ENCODE data around the gene DTWD2.

DNA sequence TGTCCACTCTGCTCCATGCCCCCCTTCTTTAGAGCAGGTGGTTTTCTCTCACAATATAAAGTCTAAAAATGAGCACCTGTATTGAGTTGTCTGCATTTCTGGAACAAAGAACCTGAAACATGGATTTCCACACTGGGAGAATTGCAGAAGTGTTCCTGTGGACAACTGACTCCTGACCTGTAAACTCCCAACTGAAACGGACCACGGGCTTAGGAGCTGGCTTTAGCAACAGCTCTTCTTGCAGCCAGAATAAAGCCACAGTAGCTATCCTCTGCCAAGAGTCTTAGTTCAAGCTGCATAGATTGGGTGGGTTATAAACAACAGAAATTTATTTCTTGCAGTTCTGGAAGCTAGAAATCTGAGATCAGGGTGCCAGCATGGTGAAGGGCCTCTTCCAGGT, 194.7 kb downstream of the DTWD2 start:
- TF ChIP-seq POLR2A (IDR thresholded peaks at IDR 0.05) (no peak), CTCF (IDR thresholded peaks at IDR 0.05) (no peak), POLR2AphosphoS5 (IDR thresholded peaks at IDR 0.05; ENCODE audit: insufficient read depth in 1 of 2, low read depth in 1 of 2) (no peak)

All from vagina (tissue), 2 donors.